Measurements from ENCODE around the gene WDR77. TPM values are rescaled to one million over a fixed set of nuclear protein-coding genes. Genes with fewer than 3 reads are reported as not detected.
A peak's percentile ranks its signal among the peaks of the same experiment; 100 is the strongest.

Gene WDR77
- polyA plus RNA-seq (2012; ENCODE audit: missing spikeins) = 36.0 TPM

DNA sequence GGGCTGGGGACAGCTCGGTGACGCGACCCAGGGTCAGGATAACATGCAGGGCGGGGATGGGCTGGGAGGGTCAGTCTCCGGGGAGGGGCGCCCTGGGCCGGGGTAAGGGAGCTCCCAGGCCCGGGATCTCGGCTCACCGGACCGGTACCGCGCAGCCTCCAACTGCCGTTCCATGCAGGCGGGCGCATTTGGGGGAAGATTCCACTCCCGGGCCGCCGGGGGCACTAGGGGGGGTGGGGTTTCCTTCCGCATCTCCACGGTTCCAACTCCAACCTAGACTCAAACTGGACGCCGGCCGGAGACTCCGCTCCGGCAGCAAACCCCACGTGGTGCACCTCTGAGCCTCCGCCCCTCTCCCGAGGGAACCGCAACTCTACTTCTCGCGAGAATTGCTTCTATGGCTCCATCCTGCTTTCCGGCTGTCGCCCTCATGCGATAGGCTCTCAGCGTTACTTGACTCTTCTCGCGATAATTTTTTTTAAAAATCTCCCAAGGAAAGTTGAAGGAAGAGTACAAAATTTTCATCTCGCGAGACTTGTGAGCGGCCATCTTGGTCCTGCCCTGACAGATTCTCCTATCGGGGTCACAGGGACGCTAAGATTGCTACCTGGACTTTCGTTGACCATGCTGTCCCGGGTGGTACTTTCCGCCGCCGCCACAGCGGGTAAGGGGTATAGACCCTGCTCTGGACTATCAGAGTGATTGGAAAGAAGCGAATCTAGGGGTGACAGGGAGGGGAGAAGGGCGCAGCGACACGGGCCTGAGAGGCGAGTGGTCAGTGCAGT lies at the start of gene WDR77, which contains the start of gene ATP5PB:
WDR77 (minus strand) TSS at position 339 of the 785 bp plus-strand sequence; CDS start at position 252, 87 bp downstream.
ATP5PB (plus strand) TSS at position 547 of the 785 bp plus-strand sequence; CDS start at position 625, 78 bp downstream.
- peak; percentile 68 for TF ChIP-seq POLR2AphosphoS5 (IDR thresholded peaks at IDR 0.05; ENCODE audit: low read depth, low read length)
- peak; percentile 53; the same call in 1 of the 2 replicates for TF ChIP-seq TAF1 (IDR thresholded peaks at IDR 0.05; ENCODE audit: borderline replicate concordance, low read depth, low read length)
- peak; percentile 77 for TF ChIP-seq POLR2A (IDR thresholded peaks at IDR 0.05; ENCODE audit: low read depth, low read length)
- DNase-seq (ENCODE audit: insufficient read length) (peak; percentile 89), FAIRE-seq (peak; percentile 94)

DNA sequence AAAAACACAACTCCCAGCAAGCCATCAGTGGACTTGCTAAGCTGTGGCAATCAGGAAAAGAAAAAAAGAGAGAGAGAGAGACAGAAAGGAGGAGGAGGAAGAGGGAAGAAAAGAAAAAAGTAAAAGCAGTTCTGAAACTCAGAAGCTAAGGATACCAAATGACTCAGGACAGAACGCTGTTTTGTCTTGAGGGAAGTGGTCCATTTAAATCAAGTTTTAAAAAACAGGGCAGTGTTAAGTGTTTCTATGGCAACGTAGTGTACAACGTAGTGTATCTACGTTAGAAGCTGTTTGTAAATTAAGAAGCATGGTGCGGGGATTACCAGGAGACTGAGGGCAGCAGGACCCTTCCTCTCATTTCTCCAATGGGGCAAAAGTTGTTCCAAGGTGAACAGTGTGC lies 48.5 kb upstream of the WDR77 start:
- TF ChIP-seq TAF1 (IDR thresholded peaks at IDR 0.05; ENCODE audit: borderline replicate concordance, low read depth, low read length) (no peak), POLR2AphosphoS5 (IDR thresholded peaks at IDR 0.05; ENCODE audit: low read depth, low read length) (no peak), POLR2A (IDR thresholded peaks at IDR 0.05; ENCODE audit: low read depth, low read length) (no peak)
- DNase-seq (ENCODE audit: insufficient read length) (no peak), FAIRE-seq (peak; percentile 78)

DNA sequence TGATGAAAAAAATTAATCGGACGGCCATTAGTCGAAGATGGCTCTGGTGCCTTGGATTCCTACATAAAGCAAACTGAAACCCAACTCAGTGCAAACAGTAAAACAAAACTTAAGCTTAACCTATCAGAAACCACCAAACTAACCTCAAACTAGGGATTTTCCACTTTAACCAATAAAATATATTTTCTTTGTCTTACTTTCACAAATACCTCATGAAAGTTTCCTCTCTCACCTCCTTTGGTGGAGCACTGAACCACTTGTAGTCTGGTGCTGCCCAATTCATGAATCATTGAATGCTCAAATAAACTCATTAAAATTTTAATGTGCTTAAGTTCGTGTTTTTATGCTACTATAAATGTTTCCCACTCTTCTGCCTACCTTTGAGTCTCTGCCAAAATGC lies 47.3 kb upstream of the WDR77 start:
- no peak for FAIRE-seq
- no peak for DNase-seq (ENCODE audit: insufficient read length)
- TF ChIP-seq POLR2A (IDR thresholded peaks at IDR 0.05; ENCODE audit: low read depth, low read length) (no peak), POLR2AphosphoS5 (IDR thresholded peaks at IDR 0.05; ENCODE audit: low read depth, low read length) (no peak), TAF1 (IDR thresholded peaks at IDR 0.05; ENCODE audit: borderline replicate concordance, low read depth, low read length) (no peak)

DNA sequence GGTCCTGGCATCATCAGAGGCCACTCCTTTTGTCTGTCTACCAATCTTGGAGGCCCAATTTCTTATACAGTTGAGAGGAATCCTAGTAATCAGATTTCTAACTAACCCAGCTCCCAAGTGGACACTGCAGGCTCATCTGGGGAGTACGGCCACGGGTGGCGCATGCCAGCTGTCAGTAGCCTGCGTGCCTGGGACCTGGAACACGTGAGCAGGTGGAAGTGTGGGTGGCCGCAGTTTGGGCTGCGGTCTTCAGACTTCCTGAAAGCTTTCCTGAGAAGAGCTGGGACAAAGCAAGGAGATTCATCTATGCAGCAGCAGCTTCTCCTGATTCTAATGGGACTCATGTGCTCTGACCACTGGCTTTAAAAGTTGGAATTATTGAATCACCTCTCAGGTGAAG lies 42.0 kb upstream of the WDR77 start:
- FAIRE-seq (no peak), DNase-seq (ENCODE audit: insufficient read length) (no peak)
- no peak for TF ChIP-seq POLR2A (IDR thresholded peaks at IDR 0.05; ENCODE audit: low read depth, low read length)
- no peak for TF ChIP-seq TAF1 (IDR thresholded peaks at IDR 0.05; ENCODE audit: borderline replicate concordance, low read depth, low read length)
- TF ChIP-seq POLR2AphosphoS5 (IDR thresholded peaks at IDR 0.05; ENCODE audit: low read depth, low read length) = no peak

DNA sequence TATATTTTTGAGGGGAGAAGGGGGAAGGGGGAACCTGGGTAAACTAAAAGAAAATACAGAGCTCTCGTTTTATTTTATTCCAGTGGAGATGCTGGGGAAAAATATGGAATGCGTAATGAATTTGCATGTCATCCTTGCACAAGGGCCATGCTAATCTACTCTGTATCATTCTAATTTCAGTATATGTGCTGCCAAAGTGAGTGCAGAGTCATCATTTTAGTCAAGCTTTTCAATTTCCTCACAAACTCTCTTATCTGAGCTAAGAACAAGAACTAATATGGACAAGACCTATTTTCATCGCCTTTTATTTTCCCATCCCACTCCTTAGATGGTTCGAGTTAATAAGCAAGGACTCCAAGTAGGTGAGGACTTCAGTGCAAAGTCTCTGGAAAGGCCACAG lies 41.2 kb upstream of the WDR77 start:
- no peak for TF ChIP-seq POLR2A (IDR thresholded peaks at IDR 0.05; ENCODE audit: low read depth, low read length)
- TF ChIP-seq POLR2AphosphoS5 (IDR thresholded peaks at IDR 0.05; ENCODE audit: low read depth, low read length) = no peak
- no peak for TF ChIP-seq TAF1 (IDR thresholded peaks at IDR 0.05; ENCODE audit: borderline replicate concordance, low read depth, low read length)
- DNase-seq (ENCODE audit: insufficient read length) = no peak
- FAIRE-seq = no peak

DNA sequence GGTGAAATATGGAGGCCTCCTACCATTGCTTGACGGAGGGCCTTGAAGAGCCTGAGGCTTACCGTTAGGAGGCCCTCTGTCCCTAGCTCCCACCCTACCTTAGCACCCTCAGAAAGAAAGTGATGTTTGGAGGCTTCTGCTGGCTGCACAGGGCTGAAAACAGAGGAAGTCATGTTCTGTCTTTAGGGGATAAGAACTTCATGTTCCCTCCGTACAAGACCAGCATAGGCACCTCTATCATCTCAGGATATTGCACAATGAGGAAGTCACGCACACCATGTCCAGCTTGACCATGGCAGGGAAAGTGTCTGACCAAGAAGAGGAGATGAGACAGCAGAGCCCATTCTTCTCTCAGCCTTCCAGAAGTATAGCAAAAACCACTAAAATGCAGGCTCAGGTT lies 40.5 kb upstream of the WDR77 start:
- no peak for FAIRE-seq
- TF ChIP-seq POLR2AphosphoS5 (IDR thresholded peaks at IDR 0.05; ENCODE audit: low read depth, low read length) (no peak), TAF1 (IDR thresholded peaks at IDR 0.05; ENCODE audit: borderline replicate concordance, low read depth, low read length) (no peak), POLR2A (IDR thresholded peaks at IDR 0.05; ENCODE audit: low read depth, low read length) (no peak)
- no peak for DNase-seq (ENCODE audit: insufficient read length)

DNA sequence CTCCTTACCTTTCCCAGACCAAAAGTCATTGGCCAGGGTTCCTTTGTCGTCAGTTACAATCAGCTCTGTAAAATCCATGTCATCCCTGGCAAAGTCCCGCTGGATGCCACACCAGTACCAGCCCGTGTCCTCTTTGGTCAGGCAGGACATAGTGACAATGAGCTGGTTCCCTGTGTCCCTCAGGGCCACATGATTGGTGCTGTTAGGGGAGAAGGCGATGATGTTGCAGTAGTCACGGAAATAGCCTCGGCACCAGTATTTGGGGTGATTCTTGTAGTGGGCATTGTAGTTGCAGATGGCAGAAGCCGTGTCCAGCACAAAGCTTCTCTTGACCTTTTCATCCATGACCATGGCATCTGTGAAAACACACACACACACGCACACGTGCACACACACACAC lies 39.6 kb upstream of the WDR77 start:
- no peak for FAIRE-seq
- DNase-seq (ENCODE audit: insufficient read length) = no peak
- TF ChIP-seq POLR2AphosphoS5 (IDR thresholded peaks at IDR 0.05; ENCODE audit: low read depth, low read length) (no peak), TAF1 (IDR thresholded peaks at IDR 0.05; ENCODE audit: borderline replicate concordance, low read depth, low read length) (no peak), POLR2A (IDR thresholded peaks at IDR 0.05; ENCODE audit: low read depth, low read length) (no peak)

DNA sequence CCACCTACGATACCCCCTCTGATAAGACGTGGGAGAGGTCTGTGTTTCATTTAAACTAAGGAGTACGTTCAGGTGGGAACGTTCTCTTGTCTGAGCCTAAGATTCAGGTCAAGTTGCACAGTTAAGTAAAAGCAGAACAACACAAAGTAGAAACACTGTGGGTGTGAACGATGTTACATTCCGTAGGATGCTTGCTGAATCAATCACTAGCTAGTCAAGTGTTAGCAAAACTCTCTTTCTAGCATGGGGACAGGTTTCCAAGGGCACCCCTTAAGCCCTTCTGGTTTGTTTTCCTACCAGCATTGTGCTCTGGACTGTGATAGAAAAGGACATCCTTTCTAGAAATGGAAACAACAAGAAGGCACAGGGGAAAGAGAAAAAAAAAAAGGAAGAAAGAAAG lies 38.1 kb upstream of the WDR77 start:
- TF ChIP-seq POLR2AphosphoS5 (IDR thresholded peaks at IDR 0.05; ENCODE audit: low read depth, low read length) (no peak), TAF1 (IDR thresholded peaks at IDR 0.05; ENCODE audit: borderline replicate concordance, low read depth, low read length) (no peak), POLR2A (IDR thresholded peaks at IDR 0.05; ENCODE audit: low read depth, low read length) (no peak)
- DNase-seq (ENCODE audit: insufficient read length) (no peak), FAIRE-seq (no peak)

DNA sequence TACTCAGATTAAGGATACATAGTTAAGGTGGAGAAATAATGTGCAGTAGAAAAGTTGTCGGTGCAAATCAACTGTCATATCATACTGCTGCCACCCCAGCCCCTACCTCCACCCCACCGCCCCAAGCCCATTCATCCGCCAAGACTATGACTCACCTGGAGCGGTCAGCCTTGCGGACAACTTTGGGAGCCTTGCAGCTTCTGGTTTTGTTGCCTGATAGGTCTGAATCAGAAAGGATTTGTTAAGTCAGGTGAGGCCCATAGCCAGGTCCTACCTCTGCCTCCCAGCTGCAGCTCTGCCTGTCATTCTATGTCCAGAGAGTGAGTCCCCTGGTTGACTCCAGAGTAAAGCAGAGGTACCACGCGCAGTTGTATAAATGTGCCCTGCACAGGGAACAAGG lies 37.4 kb upstream of the WDR77 start:
- DNase-seq (ENCODE audit: insufficient read length) (no peak), FAIRE-seq (no peak)
- TF ChIP-seq POLR2A (IDR thresholded peaks at IDR 0.05; ENCODE audit: low read depth, low read length) (no peak), TAF1 (IDR thresholded peaks at IDR 0.05; ENCODE audit: borderline replicate concordance, low read depth, low read length) (no peak), POLR2AphosphoS5 (IDR thresholded peaks at IDR 0.05; ENCODE audit: low read depth, low read length) (no peak)

DNA sequence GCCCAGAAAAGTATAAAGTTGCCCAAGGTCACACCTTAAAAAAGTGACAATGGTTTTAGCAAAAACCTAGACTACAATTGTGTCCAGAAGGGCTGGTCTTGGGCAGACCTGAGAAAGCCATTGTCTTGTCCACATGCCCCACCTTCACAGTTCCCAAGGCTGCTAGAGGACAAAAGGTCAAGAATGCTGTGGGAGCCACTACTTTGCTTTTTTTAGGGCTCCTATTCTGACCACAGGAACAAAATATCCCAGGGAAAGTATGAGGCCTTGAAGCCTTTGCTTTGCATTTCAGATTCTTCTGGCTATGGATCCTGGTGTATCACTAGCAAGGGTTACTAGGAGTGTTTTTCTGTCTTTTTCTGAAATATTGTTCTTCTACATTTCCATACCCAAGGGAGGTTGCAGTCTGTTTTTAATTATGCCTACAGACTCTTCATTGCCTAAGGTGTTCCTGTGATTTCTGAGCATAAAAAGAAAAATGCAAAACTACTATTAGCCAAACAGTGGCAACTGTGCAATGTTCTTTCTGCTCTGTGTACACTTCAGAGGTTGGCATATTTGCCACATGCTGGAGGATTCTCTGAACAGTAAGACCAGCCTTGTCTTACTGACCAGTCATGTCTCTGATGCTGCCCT lies 35.5 kb upstream of the WDR77 start:
- TF ChIP-seq POLR2AphosphoS5 (IDR thresholded peaks at IDR 0.05; ENCODE audit: low read depth, low read length) (no peak), POLR2A (IDR thresholded peaks at IDR 0.05; ENCODE audit: low read depth, low read length) (no peak), TAF1 (IDR thresholded peaks at IDR 0.05; ENCODE audit: borderline replicate concordance, low read depth, low read length) (no peak)
- no peak for FAIRE-seq
- DNase-seq (ENCODE audit: insufficient read length) = no peak

DNA sequence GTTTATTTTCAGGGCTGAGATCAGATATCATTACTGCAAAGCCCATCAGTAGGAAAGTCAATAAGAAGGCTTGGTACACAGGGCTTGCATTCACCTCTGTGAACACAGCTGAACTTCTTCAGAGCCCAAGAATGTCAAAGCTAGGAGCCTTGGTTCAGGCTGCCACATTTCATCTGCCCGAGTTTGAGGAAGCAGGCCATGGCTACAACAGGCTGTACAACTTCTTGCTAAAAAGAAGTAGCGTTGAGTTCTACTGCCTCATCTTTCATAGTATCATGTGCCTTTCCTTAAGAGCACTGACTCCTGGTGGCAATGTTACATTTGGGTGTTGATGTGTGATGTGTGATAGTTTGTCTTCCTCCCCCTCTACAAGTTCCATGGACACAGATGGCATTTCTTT lies 34.8 kb upstream of the WDR77 start:
- DNase-seq (ENCODE audit: insufficient read length) = no peak
- TF ChIP-seq POLR2A (IDR thresholded peaks at IDR 0.05; ENCODE audit: low read depth, low read length) (no peak), TAF1 (IDR thresholded peaks at IDR 0.05; ENCODE audit: borderline replicate concordance, low read depth, low read length) (no peak), POLR2AphosphoS5 (IDR thresholded peaks at IDR 0.05; ENCODE audit: low read depth, low read length) (no peak)

DNA sequence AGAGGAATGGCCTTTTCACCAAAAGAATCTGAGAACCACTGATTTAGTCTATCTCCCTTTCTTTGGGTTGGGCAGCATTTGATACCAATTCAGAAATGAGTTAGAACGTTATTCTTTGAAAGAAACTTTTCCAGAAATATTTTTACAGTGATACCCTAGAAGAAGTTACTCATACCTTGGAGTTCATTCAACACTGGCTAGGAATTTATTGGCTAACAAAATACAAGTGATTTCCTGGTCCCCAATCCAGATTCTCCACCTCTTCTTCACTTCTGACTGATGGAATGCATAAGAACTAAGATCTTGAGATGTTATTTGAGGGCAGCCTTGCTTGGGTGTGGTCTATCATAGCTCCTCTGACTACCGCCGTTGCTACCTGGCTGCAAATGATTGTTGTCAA lies 34.1 kb upstream of the WDR77 start:
- no peak for TF ChIP-seq POLR2A (IDR thresholded peaks at IDR 0.05; ENCODE audit: low read depth, low read length)
- no peak for TF ChIP-seq TAF1 (IDR thresholded peaks at IDR 0.05; ENCODE audit: borderline replicate concordance, low read depth, low read length)
- no peak for TF ChIP-seq POLR2AphosphoS5 (IDR thresholded peaks at IDR 0.05; ENCODE audit: low read depth, low read length)
- no peak for FAIRE-seq
- DNase-seq (ENCODE audit: insufficient read length) = no peak

More for the DNA sequence above, 34.8 kb upstream of the WDR77 start:
- FAIRE-seq = no peak
